ENCODE data around the gene WDSUB1.

Gene WDSUB1

GRCh38 chr2:159225025-159226016 is 61.2 kb downstream of the WDSUB1 start:
- in situ Hi-C loops (cut with HindIII; ENCODE audit: low sequenced_read_pairs): no loop called here

GRCh38 chr2:159224061-159224813 is 62.3 kb downstream of the WDSUB1 start:
- in situ Hi-C loops (cut with HindIII; ENCODE audit: low sequenced_read_pairs): no loop called here

GRCh38 chr2:159219394-159219998 is 67.0 kb downstream of the WDSUB1 start:
- in situ Hi-C loops (cut with HindIII; ENCODE audit: low sequenced_read_pairs): no loop called here

GRCh38 chr2:159218389-159218788 is 68.1 kb downstream of the WDSUB1 start:
- in situ Hi-C loops (cut with HindIII; ENCODE audit: low sequenced_read_pairs): no loop called here

- in situ Hi-C loops (cut with HindIII; ENCODE audit: low sequenced_read_pairs): no loop called here
These were observed 68.8 kb downstream of the WDSUB1 start for GRCh38 chr2:159217676-159218075.

GRCh38 chr2:159215116-159215515 is 71.4 kb downstream of the WDSUB1 start:
- in situ Hi-C loops (cut with HindIII; ENCODE audit: low sequenced_read_pairs): no loop called here

- in situ Hi-C loops (cut with HindIII; ENCODE audit: low sequenced_read_pairs): no loop called here
These were observed 72.1 kb downstream of the WDSUB1 start for GRCh38 chr2:159214325-159214865.

GRCh38 chr2:159213296-159213695 is 73.2 kb downstream of the WDSUB1 start:
- in situ Hi-C loops (cut with HindIII; ENCODE audit: low sequenced_read_pairs): no loop called here

GRCh38 chr2:159211447-159212396 is 74.8 kb downstream of the WDSUB1 start:
- in situ Hi-C loops (cut with HindIII; ENCODE audit: low sequenced_read_pairs): no loop called here

GRCh38 chr2:159209341-159210306 is 76.9 kb downstream of the WDSUB1 start:
- in situ Hi-C loops (cut with HindIII; ENCODE audit: low sequenced_read_pairs): no loop called here

GRCh38 chr2:159208438-159208837 is 78.1 kb downstream of the WDSUB1 start:
- in situ Hi-C loops (cut with HindIII; ENCODE audit: low sequenced_read_pairs): no loop called here

- in situ Hi-C loops (cut with HindIII; ENCODE audit: low sequenced_read_pairs): no loop called here
These were observed 79.6 kb downstream of the WDSUB1 start for GRCh38 chr2:159206736-159207380.

GRCh38 chr2:159204381-159205144 is 81.9 kb downstream of the WDSUB1 start:
- in situ Hi-C loops (cut with HindIII; ENCODE audit: low sequenced_read_pairs): no loop called here

GRCh38 chr2:159202568-159203071 is 83.9 kb downstream of the WDSUB1 start:
- in situ Hi-C loops (cut with HindIII; ENCODE audit: low sequenced_read_pairs): no loop called here

- in situ Hi-C loops (cut with HindIII; ENCODE audit: low sequenced_read_pairs): no loop called here
These were observed 85.0 kb downstream of the WDSUB1 start for GRCh38 chr2:159201360-159202063.

- in situ Hi-C loops (cut with HindIII; ENCODE audit: low sequenced_read_pairs): no loop called here
These were observed 86.0 kb downstream of the WDSUB1 start for GRCh38 chr2:159200498-159200897.

Measured in DLD1 (cell line).